OCI-LY7 (cell line): ENCODE measurements around the gene PLPP3.

ENCODE experiments used
- EZH2phosphoT487 ChIP-seq: fragments of 200-600 bp; sonication (generic); IDR thresholded peaks from 2 replicates; pipeline ENCODE4 v1.6.1; 2018; ENCODE audit warnings: low read depth, borderline replicate concordance, mild to moderate bottlenecking, mixed run types, antibody characterized with exemption, low read length, moderate library complexity, mixed read lengths
- TF ChIP-seq, protein P1 (sequence below): fragments of 200-600 bp; sonication (generic); conservative IDR thresholded peaks from 2 replicates; pipeline ENCODE4 v1.5.1; 2014; ENCODE audit warnings: mild to moderate bottlenecking, antibody characterized with exemption, low read length, moderate library complexity, mixed read lengths

GRCh38 chr1:56511364-56511763, 68.0 kb downstream of the PLPP3 start:
- TF ChIP-seq, protein P1, sequence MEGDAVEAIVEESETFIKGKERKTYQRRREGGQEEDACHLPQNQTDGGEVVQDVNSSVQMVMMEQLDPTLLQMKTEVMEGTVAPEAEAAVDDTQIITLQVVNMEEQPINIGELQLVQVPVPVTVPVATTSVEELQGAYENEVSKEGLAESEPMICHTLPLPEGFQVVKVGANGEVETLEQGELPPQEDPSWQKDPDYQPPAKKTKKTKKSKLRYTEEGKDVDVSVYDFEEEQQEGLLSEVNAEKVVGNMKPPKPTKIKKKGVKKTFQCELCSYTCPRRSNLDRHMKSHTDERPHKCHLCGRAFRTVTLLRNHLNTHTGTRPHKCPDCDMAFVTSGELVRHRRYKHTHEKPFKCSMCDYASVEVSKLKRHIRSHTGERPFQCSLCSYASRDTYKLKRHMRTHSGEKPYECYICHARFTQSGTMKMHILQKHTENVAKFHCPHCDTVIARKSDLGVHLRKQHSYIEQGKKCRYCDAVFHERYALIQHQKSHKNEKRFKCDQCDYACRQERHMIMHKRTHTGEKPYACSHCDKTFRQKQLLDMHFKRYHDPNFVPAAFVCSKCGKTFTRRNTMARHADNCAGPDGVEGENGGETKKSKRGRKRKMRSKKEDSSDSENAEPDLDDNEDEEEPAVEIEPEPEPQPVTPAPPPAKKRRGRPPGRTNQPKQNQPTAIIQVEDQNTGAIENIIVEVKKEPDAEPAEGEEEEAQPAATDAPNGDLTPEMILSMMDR, result no peak
- no peak for TF ChIP-seq EZH2phosphoT487
